ENCODE measurements around the gene BEND5. TPM values are rescaled to one million over a fixed set of nuclear protein-coding genes. Genes with fewer than 3 reads are reported as not detected.

The BEND5 gene
- total and polyA plus RNA-seq, 4 donors = 0.12 to 0.93 (median 0.19) TPM

DNA sequence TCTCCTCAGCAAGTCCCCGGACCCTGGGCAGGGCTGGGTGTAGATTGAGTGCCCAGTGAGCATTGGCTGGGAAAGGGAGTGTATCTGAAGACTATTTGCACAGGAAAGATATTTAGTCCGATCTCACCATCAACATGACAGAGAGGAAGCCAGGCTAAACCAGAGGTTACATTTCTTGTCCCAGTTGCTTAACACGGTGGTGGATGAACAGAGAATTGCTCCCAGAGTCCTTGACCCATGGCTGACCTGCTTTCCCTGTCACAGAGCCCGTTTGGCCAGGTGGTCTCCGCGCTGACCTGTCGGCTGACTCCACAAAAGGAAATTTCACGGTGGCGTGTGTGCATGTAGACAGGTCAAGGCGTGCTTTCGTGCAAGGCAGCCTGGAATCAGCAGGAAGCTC is 83.5 kb downstream of the BEND5 start:
- TF ChIP-seq, protein P1, sequence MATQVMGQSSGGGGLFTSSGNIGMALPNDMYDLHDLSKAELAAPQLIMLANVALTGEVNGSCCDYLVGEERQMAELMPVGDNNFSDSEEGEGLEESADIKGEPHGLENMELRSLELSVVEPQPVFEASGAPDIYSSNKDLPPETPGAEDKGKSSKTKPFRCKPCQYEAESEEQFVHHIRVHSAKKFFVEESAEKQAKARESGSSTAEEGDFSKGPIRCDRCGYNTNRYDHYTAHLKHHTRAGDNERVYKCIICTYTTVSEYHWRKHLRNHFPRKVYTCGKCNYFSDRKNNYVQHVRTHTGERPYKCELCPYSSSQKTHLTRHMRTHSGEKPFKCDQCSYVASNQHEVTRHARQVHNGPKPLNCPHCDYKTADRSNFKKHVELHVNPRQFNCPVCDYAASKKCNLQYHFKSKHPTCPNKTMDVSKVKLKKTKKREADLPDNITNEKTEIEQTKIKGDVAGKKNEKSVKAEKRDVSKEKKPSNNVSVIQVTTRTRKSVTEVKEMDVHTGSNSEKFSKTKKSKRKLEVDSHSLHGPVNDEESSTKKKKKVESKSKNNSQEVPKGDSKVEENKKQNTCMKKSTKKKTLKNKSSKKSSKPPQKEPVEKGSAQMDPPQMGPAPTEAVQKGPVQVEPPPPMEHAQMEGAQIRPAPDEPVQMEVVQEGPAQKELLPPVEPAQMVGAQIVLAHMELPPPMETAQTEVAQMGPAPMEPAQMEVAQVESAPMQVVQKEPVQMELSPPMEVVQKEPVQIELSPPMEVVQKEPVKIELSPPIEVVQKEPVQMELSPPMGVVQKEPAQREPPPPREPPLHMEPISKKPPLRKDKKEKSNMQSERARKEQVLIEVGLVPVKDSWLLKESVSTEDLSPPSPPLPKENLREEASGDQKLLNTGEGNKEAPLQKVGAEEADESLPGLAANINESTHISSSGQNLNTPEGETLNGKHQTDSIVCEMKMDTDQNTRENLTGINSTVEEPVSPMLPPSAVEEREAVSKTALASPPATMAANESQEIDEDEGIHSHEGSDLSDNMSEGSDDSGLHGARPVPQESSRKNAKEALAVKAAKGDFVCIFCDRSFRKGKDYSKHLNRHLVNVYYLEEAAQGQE (IDR thresholded peaks at IDR 0.05) = no peak
- TF ChIP-seq RXRA (IDR thresholded peaks at IDR 0.05) (peak in 1 of 2 donors; percentile 45), GABPA (IDR thresholded peaks at IDR 0.05 in 1 of 2, conservative IDR thresholded peaks at IDR 0.05 in 1 of 2) (no peak)
- no peaks in the 10 kb centered on the region for H3K27me3 ChIP-seq (ENCODE audit: control insufficient read depth in 4 of 4, insufficient read depth in 4 of 4, low read length in 3 of 4)
- no peak overlapping the region for H3K4me3 ChIP-seq (ENCODE audit: low read depth in 1 of 3, low read length in 3 of 3)
- DNase-seq (ENCODE audit: low spot score) = no peak
- H3K36me3 ChIP-seq (ENCODE audit: control insufficient read depth in 4 of 4, insufficient read depth in 3 of 4, low read depth in 1 of 4, low read length in 3 of 4) = no peaks in the 10 kb centered on the region
- 36% methylated on average over 11 of the region's 11 CpGs for WGBS
- H3K4me1 ChIP-seq (ENCODE audit: control insufficient read depth in 4 of 4, insufficient read depth in 4 of 4, low read length in 3 of 4) = peaks cover 0 to 5% (median 1%) of the 10 kb centered on the region in 4 donors
- no peak overlapping the region for H3K9ac ChIP-seq (ENCODE audit: low read depth in 1 of 2, low read length in 2 of 2)
- H3K9me3 ChIP-seq (ENCODE audit: control insufficient read depth in 4 of 4, low read length in 3 of 4) = no peaks in the 10 kb centered on the region
- no peak overlapping the region for H3K27ac ChIP-seq (ENCODE audit: low read depth in 1 of 2, low read length in 2 of 2)

DNA sequence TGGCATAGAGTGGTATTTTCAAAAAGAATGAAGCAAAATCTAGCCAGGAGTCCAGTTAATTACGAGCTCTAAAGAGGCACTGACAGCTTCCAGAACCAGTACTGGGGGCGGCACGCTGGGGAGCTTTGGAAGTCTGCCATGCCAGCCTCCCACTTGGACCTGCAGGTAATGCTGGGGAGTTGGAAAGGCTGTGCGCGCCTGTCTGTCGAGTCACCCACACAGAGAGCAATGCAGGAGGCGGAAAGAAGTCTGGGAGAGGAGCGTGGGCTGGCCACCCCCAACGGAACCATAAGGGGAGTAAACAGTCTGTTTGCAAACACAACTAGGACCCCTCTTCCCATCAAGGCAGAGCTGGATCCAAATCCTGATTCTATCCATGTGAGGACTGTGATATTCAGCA is 84.5 kb downstream of the BEND5 start:
- H3K9me3 ChIP-seq (ENCODE audit: control insufficient read depth in 4 of 4, low read length in 3 of 4) = no peaks in the 10 kb centered on the region
- H3K27ac ChIP-seq (ENCODE audit: low read depth in 1 of 2, low read length in 2 of 2) = no peak overlapping the region
- no peaks in the 10 kb centered on the region for H3K36me3 ChIP-seq (ENCODE audit: control insufficient read depth in 4 of 4, insufficient read depth in 3 of 4, low read depth in 1 of 4, low read length in 3 of 4)
- no peak for DNase-seq (ENCODE audit: low spot score)
- WGBS = 87% methylated on average over 9 of the region's 9 CpGs
- H3K9ac ChIP-seq (ENCODE audit: low read depth in 1 of 2, low read length in 2 of 2) = no peak overlapping the region
- no peak overlapping the region for H3K4me3 ChIP-seq (ENCODE audit: low read depth in 1 of 3, low read length in 3 of 3)
- H3K27me3 ChIP-seq (ENCODE audit: control insufficient read depth in 4 of 4, insufficient read depth in 4 of 4, low read length in 3 of 4) = no peaks in the 10 kb centered on the region
- peaks cover 0 to 5% (median 1%) of the 10 kb centered on the region in 4 donors for H3K4me1 ChIP-seq (ENCODE audit: control insufficient read depth in 4 of 4, insufficient read depth in 4 of 4, low read length in 3 of 4)
- TF ChIP-seq EGR1 (IDR thresholded peaks at IDR 0.05; ENCODE audit: low read depth in 2 of 2) (no peak), FOXA2 (IDR thresholded peaks at IDR 0.05) (no peak), FOXA1 (IDR thresholded peaks at IDR 0.05) (no peak), JUND (IDR thresholded peaks at IDR 0.05) (no peak), NR2F2 (IDR thresholded peaks at IDR 0.05) (no peak), SP1 (IDR thresholded peaks at IDR 0.05) (no peak), GABPA (IDR thresholded peaks at IDR 0.05 in 1 of 2, conservative IDR thresholded peaks at IDR 0.05 in 1 of 2) (no peak)
- TF ChIP-seq, protein P2, sequence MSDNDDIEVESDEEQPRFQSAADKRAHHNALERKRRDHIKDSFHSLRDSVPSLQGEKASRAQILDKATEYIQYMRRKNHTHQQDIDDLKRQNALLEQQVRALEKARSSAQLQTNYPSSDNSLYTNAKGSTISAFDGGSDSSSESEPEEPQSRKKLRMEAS (IDR thresholded peaks at IDR 0.05) = no peak

DNA sequence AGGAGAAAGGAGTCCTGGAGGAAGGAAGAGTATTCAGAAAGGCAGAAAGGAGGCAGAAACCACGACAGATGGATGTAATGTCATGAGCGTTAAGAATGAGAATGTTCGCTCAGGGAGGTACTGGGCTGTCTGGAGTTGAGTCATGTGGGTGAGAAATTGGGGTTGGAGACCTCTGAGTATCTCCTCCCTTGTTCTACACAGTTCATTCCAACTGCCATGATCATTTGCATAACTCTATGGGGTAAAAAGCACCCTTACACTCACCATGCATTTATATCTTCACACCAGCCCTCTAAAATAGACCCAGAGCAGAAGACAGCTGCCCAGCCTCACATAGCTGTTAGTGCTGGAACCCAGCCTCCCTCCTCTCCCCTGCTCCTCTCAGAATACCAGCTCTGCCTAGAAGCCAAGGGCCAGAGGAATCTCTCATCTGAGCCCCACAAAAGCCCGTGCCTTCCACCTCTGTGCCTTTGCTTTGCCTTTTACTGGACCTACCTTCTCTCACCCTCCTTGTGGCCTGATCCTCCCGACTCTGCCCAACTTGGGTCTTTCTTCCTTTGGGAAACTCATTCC is 85.2 kb downstream of the BEND5 start:
- TF ChIP-seq HNF4G (IDR thresholded peaks at IDR 0.05) = no peak
- TF ChIP-seq ATF3 (IDR thresholded peaks at IDR 0.05) = no peak
- TF ChIP-seq, protein P1 (IDR thresholded peaks at IDR 0.05) = no peak
- no peak for TF ChIP-seq TAF1 (conservative IDR thresholded peaks at IDR 0.05)
- no peak for TF ChIP-seq GABPA (IDR thresholded peaks at IDR 0.05 in 1 of 2, conservative IDR thresholded peaks at IDR 0.05 in 1 of 2)
- TF ChIP-seq JUND (IDR thresholded peaks at IDR 0.05) = no peak
- TF ChIP-seq NR2F2 (IDR thresholded peaks at IDR 0.05) = no peak
- no peak for TF ChIP-seq SP1 (IDR thresholded peaks at IDR 0.05)
- TF ChIP-seq EGR1 (IDR thresholded peaks at IDR 0.05; ENCODE audit: low read depth in 2 of 2) = no peak
- TF ChIP-seq FOXA1 (IDR thresholded peaks at IDR 0.05) = no peak
- TF ChIP-seq RAD21 (IDR thresholded peaks at IDR 0.05) = no peak
- no peak overlapping the region for H3K4me3 ChIP-seq (ENCODE audit: low read depth in 1 of 3, low read length in 3 of 3)
- H3K36me3 ChIP-seq (ENCODE audit: control insufficient read depth in 4 of 4, insufficient read depth in 3 of 4, low read depth in 1 of 4, low read length in 3 of 4) = no peaks in the 10 kb centered on the region
- DNase-seq (ENCODE audit: low spot score) = no peak
- H3K9me3 ChIP-seq (ENCODE audit: control insufficient read depth in 4 of 4, low read length in 3 of 4) = no peaks in the 10 kb centered on the region
- no peaks in the 10 kb centered on the region for H3K27me3 ChIP-seq (ENCODE audit: control insufficient read depth in 4 of 4, insufficient read depth in 4 of 4, low read length in 3 of 4)
- peaks cover 0 to 8% (median 3%) of the 10 kb centered on the region in 4 donors for H3K4me1 ChIP-seq (ENCODE audit: control insufficient read depth in 4 of 4, insufficient read depth in 4 of 4, low read length in 3 of 4)
- WGBS = 84% methylated on average over 5 of the region's 5 CpGs
- H3K9ac ChIP-seq (ENCODE audit: low read depth in 1 of 2, low read length in 2 of 2) = no peak overlapping the region
- H3K27ac ChIP-seq (ENCODE audit: low read depth in 1 of 2, low read length in 2 of 2) = no peak overlapping the region
